GM18505 (cell line): ENCODE measurements around the gene NCOA1.
A peak's percentile ranks its signal among the peaks of the same experiment; 100 is the strongest.

Experiments used
- ATAC-seq: cut with Tn5 transposase; IDR thresholded peaks from one replicate; pipeline ENCODE4 v1.9.1; 2021; ENCODE audit not compliant: unreplicated experiment
- POLR2A ChIP-seq: IDR thresholded peaks from 4 replicates; pipeline ENCODE4 v1.6.1; 2011; ENCODE audit warnings: borderline replicate concordance; ENCODE audit not compliant: insufficient read depth, insufficient read length; ENCODE audit errors: extremely low read depth

The NCOA1 gene

DNA sequence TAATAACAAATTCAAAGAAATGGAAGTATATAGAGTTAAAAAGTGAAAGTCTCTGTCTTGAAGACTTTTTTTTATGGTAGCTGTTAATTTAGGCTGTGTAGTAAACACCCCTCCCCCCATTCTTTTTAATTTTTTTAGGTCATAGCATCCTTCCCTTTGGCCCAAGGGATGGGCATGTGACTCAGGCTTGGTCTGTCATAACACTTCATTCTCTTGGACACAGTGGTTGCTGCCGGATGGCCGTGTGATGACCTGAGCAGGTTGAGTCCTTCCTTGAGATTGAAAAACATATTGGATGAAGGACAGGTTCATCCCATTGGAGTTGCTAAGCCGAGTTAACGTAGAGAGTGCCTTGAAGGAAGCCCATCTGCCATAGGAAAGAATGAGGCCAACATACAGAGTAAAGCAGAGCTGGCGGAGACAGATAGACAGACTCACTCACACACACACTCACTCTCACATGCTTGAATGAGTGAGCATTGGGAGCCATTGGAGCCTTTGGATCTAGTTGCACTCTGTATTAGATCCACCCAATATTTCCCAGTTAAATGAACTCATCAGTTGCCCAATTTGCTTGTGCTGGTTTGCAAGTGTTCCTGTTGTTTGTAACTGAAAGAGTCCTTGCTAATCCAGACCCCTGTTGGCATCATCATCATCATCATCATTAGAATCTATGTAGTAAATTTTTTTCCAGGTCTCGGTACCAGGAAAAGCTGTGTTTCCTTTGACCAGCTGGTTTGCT, 14.7 kb downstream of the NCOA1 start:
- ATAC-seq = no peak
- no peak for TF ChIP-seq POLR2A

- ATAC-seq = no peak
- no peak for TF ChIP-seq POLR2A
These were observed 16.5 kb downstream of the NCOA1 start for GRCh38 chr2:24507549-24507948.

DNA sequence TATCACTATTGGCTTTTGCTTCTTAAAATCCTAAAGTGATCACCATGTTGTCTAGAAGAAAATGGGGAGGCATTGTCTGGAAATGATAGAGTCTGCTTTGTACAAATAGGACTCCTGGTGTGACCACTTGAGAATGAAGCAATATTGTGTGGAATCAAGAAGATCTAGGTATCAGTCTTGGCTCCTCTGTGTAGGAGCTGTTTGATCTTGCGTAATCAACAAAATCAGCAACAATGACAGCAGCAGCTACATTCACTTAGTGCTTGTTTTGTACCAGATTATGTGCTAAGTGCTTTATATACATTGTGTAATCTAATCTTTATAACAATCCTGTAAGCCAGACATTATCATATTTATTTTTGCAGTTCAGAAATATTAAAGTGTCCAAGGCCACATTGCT, 17.8 kb downstream of the NCOA1 start:
- no peak for ATAC-seq
- TF ChIP-seq POLR2A = no peak

DNA sequence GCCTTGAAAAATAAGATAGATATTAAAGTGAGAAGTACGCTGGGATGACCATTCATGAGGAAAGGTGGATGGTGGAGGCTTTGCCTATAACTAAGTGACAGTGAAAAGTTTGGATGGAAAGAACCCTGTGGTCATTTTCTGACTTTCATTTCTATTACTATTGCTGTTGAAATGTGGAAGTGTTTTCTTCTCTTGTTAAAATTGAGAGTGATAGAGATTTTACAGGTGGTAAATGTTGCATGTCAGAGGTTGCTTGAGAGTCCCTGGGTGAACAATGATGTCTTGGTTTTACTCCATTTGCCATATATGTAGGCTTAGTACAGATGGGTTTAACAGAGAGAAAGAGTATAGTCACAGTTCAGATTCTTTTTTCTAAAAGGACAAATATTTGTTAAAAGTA, 18.4 kb downstream of the NCOA1 start:
- TF ChIP-seq POLR2A = no peak
- ATAC-seq = peak; percentile 85

- no peak for TF ChIP-seq POLR2A
- ATAC-seq = peak; percentile 60
These were observed 18.8 kb downstream of the NCOA1 start for GRCh38 chr2:24509840-24510239.

- no peak for TF ChIP-seq POLR2A
- ATAC-seq = no peak
These were observed 19.7 kb downstream of the NCOA1 start for GRCh38 chr2:24510771-24511170.

GRCh38 chr2:24511198-24511597, 20.1 kb downstream of the NCOA1 start:
- no peak for TF ChIP-seq POLR2A
- no peak for ATAC-seq

GRCh38 chr2:24511894-24512293, 20.8 kb downstream of the NCOA1 start:
- no peak for TF ChIP-seq POLR2A
- ATAC-seq = no peak

DNA sequence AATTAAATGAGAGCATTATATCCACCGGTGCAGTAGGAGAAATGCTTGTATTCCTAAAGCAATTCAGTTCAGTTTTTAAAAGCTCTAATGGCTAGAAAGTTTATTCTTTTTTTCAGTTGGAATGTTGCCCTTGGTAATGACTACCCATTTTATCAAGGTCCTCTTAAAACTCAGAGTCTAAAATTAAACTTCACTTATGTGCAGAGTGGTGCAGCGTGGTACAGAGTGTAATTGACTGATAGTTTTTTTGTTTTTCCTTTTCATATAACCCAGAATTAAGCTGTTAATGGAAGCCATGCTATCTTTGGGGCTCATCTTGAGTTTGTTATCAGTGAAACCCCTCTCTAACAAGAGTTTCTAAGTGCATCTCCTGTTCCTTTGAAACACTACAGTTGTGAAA, 21.4 kb downstream of the NCOA1 start:
- ATAC-seq = no peak
- no peak for TF ChIP-seq POLR2A

- no peak for ATAC-seq
These were observed 21.8 kb downstream of the NCOA1 start for GRCh38 chr2:24512831-24513230.

DNA sequence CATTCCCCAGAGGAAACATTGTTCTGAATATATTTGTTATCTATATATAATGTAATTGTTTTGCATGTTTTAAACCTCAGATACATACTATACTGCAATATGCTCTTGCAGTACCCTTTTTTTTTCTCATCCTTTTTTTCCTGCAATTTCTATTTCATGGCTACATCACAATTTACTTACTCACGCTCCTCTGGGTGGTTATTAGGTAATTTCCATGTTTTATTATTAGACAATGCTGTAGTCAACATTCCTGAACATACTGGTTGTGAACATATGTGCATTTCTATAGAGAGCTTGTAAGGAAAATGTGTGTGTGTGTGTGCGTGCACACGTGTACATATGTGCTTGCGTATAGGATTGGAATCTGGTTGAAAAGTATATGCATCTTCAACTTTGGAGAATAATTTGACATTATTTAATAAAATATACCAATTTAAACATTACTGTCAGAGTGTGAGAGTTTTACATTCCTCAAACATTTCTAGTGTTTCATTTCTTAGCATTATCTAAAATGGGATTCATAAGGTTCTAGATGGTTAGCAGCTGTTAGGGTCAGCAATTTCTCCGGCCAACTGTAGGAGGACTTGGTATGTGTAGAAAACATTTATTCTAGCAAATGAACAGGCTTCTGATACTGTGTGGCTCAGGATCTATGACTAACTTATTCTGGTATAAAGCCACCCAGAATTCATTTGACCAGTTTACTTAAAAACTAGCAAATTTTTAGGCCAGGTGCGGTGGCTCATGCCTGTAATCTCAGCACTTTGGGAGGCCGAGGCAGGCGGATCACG, 22.4 kb downstream of the NCOA1 start:
- no peak for ATAC-seq
- TF ChIP-seq POLR2A = no peak

More at GRCh38 chr2:24512831-24513230, 21.8 kb downstream of the NCOA1 start:
- no peak for TF ChIP-seq POLR2A

GRCh38 chr2:24514820-24515219, 23.8 kb downstream of the NCOA1 start:
- no peak for ATAC-seq
- TF ChIP-seq POLR2A = no peak

DNA sequence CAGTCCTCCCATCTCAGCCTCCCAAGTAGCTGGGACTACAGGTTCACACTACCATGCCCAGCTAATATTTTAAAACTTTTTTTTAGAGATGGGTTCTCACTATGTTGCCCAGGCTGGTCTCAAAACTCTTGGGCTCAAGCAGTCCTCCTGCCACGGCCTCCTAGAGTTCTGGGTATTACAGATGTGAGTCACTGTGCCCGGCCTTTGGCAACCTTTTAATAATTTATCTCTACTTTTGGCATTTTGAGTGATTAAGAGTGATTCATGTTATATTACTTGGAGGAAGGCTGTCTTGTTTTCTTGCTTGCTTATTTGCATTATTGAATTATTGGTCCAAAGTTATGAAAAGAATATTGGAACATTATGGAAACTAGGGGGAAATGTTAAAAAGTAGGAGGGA, 24.3 kb downstream of the NCOA1 start:
- no peak for TF ChIP-seq POLR2A
- no peak for ATAC-seq

- ATAC-seq = no peak
These were observed 24.8 kb downstream of the NCOA1 start for GRCh38 chr2:24515831-24516230.

More at GRCh38 chr2:24515831-24516230, 24.8 kb downstream of the NCOA1 start:
- no peak for TF ChIP-seq POLR2A
